GM23338 (cell line): ENCODE results near the gene PHOSPHO1. TPM values are rescaled to one million over a fixed set of nuclear protein-coding genes. Genes with fewer than 3 reads are reported as not detected.

ENCODE experiments used
- ATAC-seq: fragments of 200-7000 bp; cut with Tn5 transposase; 3 replicates; pipeline ENCODE4 v1.9.1; 2020
- DNase-seq: peaks from one replicate; pipeline ENCODE4 v3.0.0-alpha.2; 2015; ENCODE audit warnings: low spot score
- H2AFZ ChIP-seq: fragments of 200-600 bp; sonication (generic); 2 replicates; pipeline ENCODE4 v1.8.0; 2016; ENCODE audit warnings: antibody characterized with exemption, mild to moderate bottlenecking, moderate library complexity
- H3F3A ChIP-seq: fragments of 200-600 bp; sonication (generic); replicated peaks from 2 replicates; pipeline ENCODE4 v1.8.0; 2017; ENCODE audit warnings: antibody characterized with exemption, mixed run types, low read depth
- H3K27ac ChIP-seq: fragments of 200-600 bp; sonication (generic); 2 replicates; pipeline ENCODE4 v1.6.1; 2016; ENCODE audit warnings: low read depth
- H3K27me3 ChIP-seq: fragments of 200-600 bp; sonication (generic); 2 replicates; pipeline ENCODE4 v1.8.0; 2016; ENCODE audit warnings: mild to moderate bottlenecking, mixed run types, moderate library complexity; ENCODE audit not compliant: insufficient read depth
- H3K36me3 ChIP-seq: fragments of 200-600 bp; sonication (generic); 2 replicates; pipeline ENCODE4 v1.8.0; 2016; ENCODE audit warnings: mild to moderate bottlenecking; ENCODE audit not compliant: insufficient read depth
- H3K4me1 ChIP-seq: fragments of 200-600 bp; sonication (generic); 2 replicates; pipeline ENCODE4 v1.8.0; 2016; ENCODE audit warnings: mild to moderate bottlenecking, moderate library complexity; ENCODE audit not compliant: insufficient read depth
- H3K4me2 ChIP-seq: fragments of 200-600 bp; sonication (generic); 2 replicates; pipeline ENCODE4 v1.7.1; 2017; ENCODE audit warnings: mixed run types
- H3K4me3 ChIP-seq: fragments of 200-600 bp; sonication (generic); 2 replicates; pipeline ENCODE4 v1.6.1; 2016; ENCODE audit warnings: mixed run types
- H3K79me2 ChIP-seq: fragments of 200-600 bp; sonication (generic); replicated peaks from 2 replicates; pipeline ENCODE4 v1.8.0; 2017; ENCODE audit warnings: mild to moderate bottlenecking; ENCODE audit not compliant: insufficient read depth
- H3K9me2 ChIP-seq: fragments of 200-600 bp; sonication (generic); 2 replicates; pipeline ENCODE4 v1.8.0; 2017; ENCODE audit not compliant: insufficient read depth
- H4K20me1 ChIP-seq: fragments of 200-600 bp; sonication (generic); replicated peaks from 2 replicates; pipeline ENCODE4 v1.8.0; 2017; ENCODE audit warnings: mild to moderate bottlenecking; ENCODE audit not compliant: insufficient read depth
- H3K27ac Mint-ChIP-seq: 2 replicates; pipeline ENCODE4 v1.8.0; 2020; ENCODE audit warnings: inconsistent platforms, mild to moderate bottlenecking, moderate library complexity, mixed read lengths
- H3K27me3 Mint-ChIP-seq: 3 replicates; pipeline ENCODE4 v1.8.0; 2022; ENCODE audit warnings: low read depth, mild to moderate bottlenecking, moderate library complexity, mixed read lengths, inconsistent platforms; ENCODE audit not compliant: insufficient read depth, poor library complexity
- H3K36me3 Mint-ChIP-seq: 3 replicates; pipeline ENCODE4 v1.8.0; 2021; ENCODE audit warnings: low read depth, mild to moderate bottlenecking, inconsistent platforms, moderate library complexity, mixed read lengths
- H3K4me1 Mint-ChIP-seq: 3 replicates; pipeline ENCODE4 v1.8.0; 2020; ENCODE audit warnings: mild to moderate bottlenecking, inconsistent platforms, mixed read lengths
- H3K4me3 Mint-ChIP-seq: 3 replicates; pipeline ENCODE4 v1.8.0; 2021; ENCODE audit warnings: moderate library complexity, mild to moderate bottlenecking, inconsistent platforms, mixed read lengths
- H3K9me3 Mint-ChIP-seq: 3 replicates; pipeline ENCODE4 v1.8.0; 2020; ENCODE audit warnings: moderate library complexity, mild to moderate bottlenecking, inconsistent platforms, mixed read lengths
- CREB1 ChIP-seq: fragments of 250-450 bp; sonication (Bioruptor Pico); IDR thresholded peaks from 2 replicates; pipeline ENCODE4 v1.5.0; 2020; ENCODE audit warnings: low read depth, mild to moderate bottlenecking, moderate library complexity
- CTCF ChIP-seq, 2 experiments: fragments of 200-600 bp in 1 of 2; sonication (generic) in 1 of 2; conservative IDR thresholded peaks; 2 replicates each; pipeline versions ENCODE4 v1.5.1 to v1.6.1; 2016 to 2017; ENCODE audit warnings: antibody characterized with exemption in 2 of 2, low read depth in 2 of 2, mild to moderate bottlenecking in 2 of 2, moderate library complexity in 1 of 2
- ETS1 ChIP-seq: IDR thresholded peaks from 2 replicates; pipeline ENCODE4 v1.6.1; 2016; ENCODE audit warnings: antibody characterized with exemption
- EZH2 ChIP-seq: fragments of 200-600 bp; sonication (generic); IDR thresholded peaks from one replicate; pipeline ENCODE4 v1.8.0; 2017; ENCODE audit warnings: antibody characterized with exemption, mild to moderate bottlenecking, low read depth; ENCODE audit not compliant: unreplicated experiment
- EZH2phosphoT487 ChIP-seq: fragments of 200-600 bp; sonication (generic); IDR thresholded peaks from one replicate; pipeline ENCODE4 v1.8.1; 2018; ENCODE audit warnings: antibody characterized with exemption; ENCODE audit not compliant: unreplicated experiment
- JUNB ChIP-seq: IDR thresholded peaks from one replicate; pipeline ENCODE4 v1.6.1; 2016; ENCODE audit warnings: antibody characterized with exemption; ENCODE audit not compliant: unreplicated experiment
- NANOG ChIP-seq: IDR thresholded peaks from 2 replicates; pipeline ENCODE4 v1.6.1; 2016; ENCODE audit warnings: antibody characterized with exemption, borderline replicate concordance
- POLR2AphosphoS5 ChIP-seq: IDR thresholded peaks from 2 replicates; pipeline ENCODE4 v1.6.1; 2016; ENCODE audit warnings: antibody characterized with exemption, low read depth
- REST ChIP-seq: IDR thresholded peaks from one replicate; pipeline ENCODE4 v1.6.1; 2018; ENCODE audit warnings: antibody characterized with exemption; ENCODE audit not compliant: unreplicated experiment
- STAT1 ChIP-seq: IDR thresholded peaks from one replicate; pipeline ENCODE4 v1.6.1; 2016; ENCODE audit warnings: antibody characterized with exemption; ENCODE audit not compliant: unreplicated experiment
- ZNF114 ChIP-seq: fragments of 250-450 bp; sonication (Bioruptor Pico); IDR thresholded peaks from 2 replicates; pipeline ENCODE4 v1.5.0; 2020; ENCODE audit warnings: mild to moderate bottlenecking, moderate library complexity
- ZNF331 ChIP-seq: fragments of 250-450 bp; sonication (Bioruptor Pico); IDR thresholded peaks from 2 replicates; pipeline ENCODE4 v1.5.0; 2020; ENCODE audit warnings: low read depth, mild to moderate bottlenecking, moderate library complexity
- ZNF462 ChIP-seq: fragments of 250-450 bp; sonication (Bioruptor Pico); IDR thresholded peaks from 2 replicates; pipeline ENCODE4 v1.5.0; 2020; ENCODE audit warnings: mild to moderate bottlenecking, moderate library complexity
- polyA plus RNA-seq: library from polyadenylated mRNA; unstranded; fragments of >200 nt; fragmentation: Nextera tagmentation; extraction: Ambion mirVana; gene quantifications from 2 replicates; pipeline ENCODE4 v1.2.1, GENCODE V29; 2016
- total RNA-seq: library from RNA; depleted of rRNA; stranded (reverse); fragments of >200 nt; shearing (Covaris generic); gene quantifications from 2 replicates; pipeline ENCODE4 v1.2.3, GENCODE V29; 2014

Gene PHOSPHO1
- total and polyA plus RNA-seq, 2 experiments from 2014 or later, result 0.71 to 2.2 TPM

- no peak overlapping the region for H3K4me3 ChIP-seq
Measured at GRCh38 chr17:49180998-49181635, 49.5 kb downstream of the PHOSPHO1 start.

More at GRCh38 chr17:49180998-49181635, 49.5 kb downstream of the PHOSPHO1 start:
- Mint-ChIP-seq H3K4me1 (no peaks in the 10 kb centered on the region), H3K36me3 (peaks cover 22% of the 10 kb centered on the region), H3K4me3 (no peak overlapping the region), H3K27me3 (no peaks in the 10 kb centered on the region), H3K27ac (no peak overlapping the region), H3K9me3 (peaks cover 55% of the 10 kb centered on the region)
- Histone ChIP-seq H2AFZ (no peak overlapping the region), H3K9me2 (no peaks in the 10 kb centered on the region), H3K27ac (no peak overlapping the region), H3F3A (no peaks in the 10 kb centered on the region), H3K27me3 (no peaks in the 10 kb centered on the region), H3K36me3 (0 out of 2 replicates have a peak, but pooled peaks cover 3% of the 10 kb centered on the region), H3K4me2 (no peak overlapping the region), H4K20me1 (no peaks in the 10 kb centered on the region), H3K79me2 (no peaks in the 10 kb centered on the region), H3K4me1 (no peaks in the 10 kb centered on the region)
- no peak for DNase-seq
- no peak for ATAC-seq
- TF ChIP-seq ZNF114 (CRISPR knock-in tag) (no peak), NANOG (no peak), ZNF331 (no peak), REST (no peak), EZH2 (no peak), JUNB (no peak), ZNF462 (CRISPR knock-in tag) (no peak), EZH2phosphoT487 (no peak), POLR2AphosphoS5 (no peak), CREB1 (CRISPR knock-in tag) (no peak), ETS1 (no peak), CTCF (conservative IDR thresholded peaks at IDR 0.05; ENCODE audit: low read depth in 2 of 2) (no peak), STAT1 (no peak)
